ENCODE results near the gene RTF1.

Gene RTF1

GRCh38 chr15:41506796-41507341 is 90.0 kb downstream of the RTF1 start:
- DNase-seq (ENCODE audit: low read depth): no peak

GRCh38 chr15:41507820-41508290 is 91.0 kb downstream of the RTF1 start:
- no peak for DNase-seq (ENCODE audit: low read depth)

GRCh38 chr15:41510728-41511127 is 93.8 kb downstream of the RTF1 start:
- no peak for DNase-seq (ENCODE audit: low read depth)

GRCh38 chr15:41511331-41511898 is 94.5 kb downstream of the RTF1 start:
- no peak for DNase-seq (ENCODE audit: low read depth)

GRCh38 chr15:41511899-41512369 is 95.0 kb downstream of the RTF1 start:
- DNase-seq (ENCODE audit: low read depth): no peak

- no peak for DNase-seq (ENCODE audit: low read depth)
These were observed 95.6 kb downstream of the RTF1 start for GRCh38 chr15:41512512-41512939.

- no peak for DNase-seq (ENCODE audit: low read depth)
These were observed 96.1 kb downstream of the RTF1 start for GRCh38 chr15:41512940-41513505.

GRCh38 chr15:41513506-41514227 is 96.8 kb downstream of the RTF1 start, which contains the start of gene LTK:
Gene LTK (minus strand): TSS chr15:41513827. CDS start chr15:41513709, 118 bp downstream.
- DNase-seq (ENCODE audit: low read depth): no peak

GRCh38 chr15:41517895-41518449 is 101.1 kb downstream of the RTF1 start:
- DNase-seq (ENCODE audit: low read depth): no peak

- DNase-seq (ENCODE audit: low read depth): no peak
These were observed 103.7 kb downstream of the RTF1 start for GRCh38 chr15:41520636-41521035.

GRCh38 chr15:41521614-41522013 is 104.7 kb downstream of the RTF1 start:
- no peak for DNase-seq (ENCODE audit: low read depth)

GRCh38 chr15:41523097-41523496 is 106.2 kb downstream of the RTF1 start:
- no peak for DNase-seq (ENCODE audit: low read depth)

GRCh38 chr15:41530363-41530956 is 113.6 kb downstream of the RTF1 start:
- DNase-seq (ENCODE audit: low read depth): no peak

All from activated gamma-delta T cell treated with anti-CD3 and anti-CD28 coated beads, Interleukin-2, amount 50 U/mL, for 16 hours (primary cell).